Fibroblast of peridontal ligament (primary cell): ENCODE measurements around the gene UGGT2.
"Not testable (repeated sequence)": the region's sequence is repeated elsewhere in the genome, so short reads cannot be mapped to it uniquely, and the experiment has no call there.

Experiments used
- DNase-seq: peaks from one replicate; pipeline ENCODE4 v3.0.0-alpha.2; 2010; ENCODE audit errors: extremely low read depth

The UGGT2 gene

DNA sequence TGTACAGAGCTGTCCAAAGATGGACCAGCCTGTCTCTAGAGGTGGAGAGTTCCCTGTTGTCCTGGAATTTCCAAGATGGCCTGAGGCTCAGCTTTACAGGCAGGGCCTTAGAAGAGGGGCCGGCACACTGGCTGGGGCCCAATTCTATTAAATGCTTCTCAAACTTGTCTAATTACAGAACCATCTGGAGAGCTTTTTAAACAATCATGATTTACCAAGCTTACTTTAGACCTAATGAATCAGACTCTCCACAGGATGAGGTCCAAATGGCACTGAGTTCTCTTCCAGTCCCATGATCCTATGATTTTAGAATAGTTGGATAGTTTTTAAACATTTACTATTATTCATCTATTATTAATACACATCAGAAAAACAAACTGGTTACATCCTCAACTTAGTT, 252.8 kb downstream of the UGGT2 start:
- peak; percentile 17 for DNase-seq

DNA sequence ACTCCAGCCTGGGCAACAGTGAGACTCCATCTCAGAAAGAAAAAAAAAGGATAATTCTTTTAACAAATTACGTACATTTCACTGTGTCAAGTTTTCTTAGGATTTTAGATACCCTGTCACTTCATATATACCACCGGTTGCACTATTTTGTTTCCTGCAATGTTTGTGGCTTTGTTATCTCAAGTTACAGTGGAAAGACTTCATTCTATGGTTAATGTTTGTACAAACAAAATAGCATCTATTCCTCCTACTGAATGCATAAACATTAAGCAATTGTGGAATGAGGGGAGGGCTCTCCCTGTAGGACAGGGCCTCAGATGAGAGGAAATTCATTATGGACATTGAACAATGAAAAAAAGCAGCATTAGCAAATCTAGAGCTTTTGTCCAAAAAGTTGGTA, 256.2 kb downstream of the UGGT2 start:
- no peak for DNase-seq

DNA sequence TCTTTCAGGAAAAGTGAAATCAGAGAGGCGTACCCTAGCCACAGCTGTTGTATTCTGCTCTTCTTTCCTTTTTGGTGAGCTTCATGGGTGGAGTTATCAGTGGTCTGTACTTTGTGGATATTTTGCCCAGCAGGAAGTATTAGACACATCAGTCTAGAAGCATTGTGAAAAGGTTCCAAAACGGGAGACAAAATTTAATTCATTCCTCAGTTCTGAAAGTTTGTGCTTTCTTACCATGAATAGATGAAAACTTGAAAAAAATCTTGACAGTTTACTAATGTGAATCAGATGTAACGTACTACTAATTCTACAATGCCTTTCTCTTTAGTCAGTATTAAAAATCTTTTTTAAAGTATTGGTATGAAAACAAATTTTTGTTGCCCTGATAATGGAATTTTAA, 259.4 kb downstream of the UGGT2 start:
- no peak for DNase-seq

DNA sequence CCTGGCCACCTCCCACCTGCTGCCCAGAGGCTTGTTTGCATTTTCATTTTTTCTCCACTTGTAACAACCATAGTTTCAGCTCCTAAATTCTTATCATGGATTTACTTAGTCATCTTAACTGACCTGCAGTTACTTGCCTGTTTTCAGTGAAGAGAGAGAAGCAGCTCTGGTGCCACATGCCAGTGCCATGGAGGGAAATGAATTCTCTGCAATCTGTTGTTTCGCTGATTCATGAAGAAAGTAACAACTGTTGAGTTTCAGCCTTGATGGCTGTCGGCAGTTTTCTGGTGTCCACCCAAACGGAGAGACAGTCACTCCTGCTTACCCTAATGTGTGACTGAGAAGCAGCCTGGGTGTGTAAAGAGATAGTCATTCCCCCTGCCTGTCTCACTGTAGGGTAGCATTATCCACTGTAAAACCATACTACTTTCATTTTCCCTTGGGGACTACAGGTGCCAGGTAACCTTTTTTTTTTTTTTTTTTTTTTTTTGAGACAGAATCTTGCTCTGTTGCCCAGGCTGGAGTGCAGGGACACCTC, 260.1 kb downstream of the UGGT2 start:
- no peak for DNase-seq

DNA sequence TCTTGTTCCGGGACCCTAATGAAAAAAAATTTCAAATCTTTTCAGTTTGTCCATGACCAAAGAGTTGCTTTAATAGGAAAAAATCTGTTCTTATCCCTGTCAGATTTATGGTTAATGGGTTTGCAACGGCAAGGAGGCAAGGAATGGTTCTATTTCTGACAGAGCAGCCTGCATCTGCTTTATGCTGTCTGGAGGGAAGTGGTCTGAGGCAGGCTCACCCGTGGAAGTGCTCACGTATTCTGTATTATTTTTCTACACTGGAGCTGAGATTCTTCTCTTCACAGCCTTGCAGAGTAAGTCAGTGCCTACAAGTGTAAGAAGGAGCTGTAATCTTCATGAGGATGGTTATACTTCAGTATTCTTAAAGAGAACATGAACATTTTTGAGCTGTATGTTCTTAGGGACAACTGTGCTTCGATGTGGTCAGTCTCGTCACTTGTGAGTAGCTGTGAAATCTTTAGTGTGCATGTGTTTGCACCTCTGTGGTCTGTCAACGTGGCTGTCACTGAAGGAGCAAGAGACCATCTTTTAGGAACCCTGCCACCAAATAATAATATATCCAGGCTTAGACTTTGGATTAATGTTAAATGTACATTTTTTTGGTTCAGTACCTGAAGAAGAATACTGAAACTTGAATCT, 262.0 kb downstream of the UGGT2 start:
- no peak for DNase-seq

DNA sequence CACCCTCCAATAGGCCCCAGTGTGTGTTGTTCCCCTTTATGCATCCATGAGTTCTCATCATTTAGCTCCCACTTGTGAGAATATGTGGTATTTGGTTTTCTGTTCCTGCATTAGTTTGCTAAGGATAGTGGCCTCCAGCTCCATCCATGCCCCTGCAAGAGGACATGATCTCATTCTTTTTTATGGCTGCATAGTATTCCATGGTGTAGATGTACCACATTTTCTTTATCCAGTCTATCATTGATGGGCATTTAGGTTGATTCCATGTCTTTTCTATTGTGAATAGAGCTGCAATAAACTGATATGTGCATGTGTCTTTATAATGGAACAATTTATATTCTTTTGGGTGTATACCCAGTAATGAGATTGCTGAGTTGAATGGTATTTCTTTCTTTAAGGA, 263.9 kb downstream of the UGGT2 start:
- DNase-seq: not testable (repeated sequence)

DNA sequence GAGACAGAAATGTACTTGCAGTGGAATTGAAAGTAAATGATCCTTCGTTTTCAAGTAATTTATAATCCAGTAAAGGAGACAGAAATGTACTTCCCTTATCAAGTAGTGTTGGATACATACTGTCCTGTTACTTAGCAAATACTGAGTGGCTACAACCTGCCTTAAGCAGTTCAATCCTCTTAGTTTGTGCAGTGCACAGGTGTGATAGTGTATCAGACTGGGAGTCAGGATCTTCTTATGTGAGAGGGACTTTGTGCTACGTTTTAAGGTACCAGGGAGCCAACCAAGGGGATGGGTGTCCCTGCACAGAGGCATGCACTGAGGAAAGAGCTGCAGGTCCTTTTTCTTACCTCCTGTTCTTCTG, 265.1 kb downstream of the UGGT2 start:
- DNase-seq: no peak

DNA sequence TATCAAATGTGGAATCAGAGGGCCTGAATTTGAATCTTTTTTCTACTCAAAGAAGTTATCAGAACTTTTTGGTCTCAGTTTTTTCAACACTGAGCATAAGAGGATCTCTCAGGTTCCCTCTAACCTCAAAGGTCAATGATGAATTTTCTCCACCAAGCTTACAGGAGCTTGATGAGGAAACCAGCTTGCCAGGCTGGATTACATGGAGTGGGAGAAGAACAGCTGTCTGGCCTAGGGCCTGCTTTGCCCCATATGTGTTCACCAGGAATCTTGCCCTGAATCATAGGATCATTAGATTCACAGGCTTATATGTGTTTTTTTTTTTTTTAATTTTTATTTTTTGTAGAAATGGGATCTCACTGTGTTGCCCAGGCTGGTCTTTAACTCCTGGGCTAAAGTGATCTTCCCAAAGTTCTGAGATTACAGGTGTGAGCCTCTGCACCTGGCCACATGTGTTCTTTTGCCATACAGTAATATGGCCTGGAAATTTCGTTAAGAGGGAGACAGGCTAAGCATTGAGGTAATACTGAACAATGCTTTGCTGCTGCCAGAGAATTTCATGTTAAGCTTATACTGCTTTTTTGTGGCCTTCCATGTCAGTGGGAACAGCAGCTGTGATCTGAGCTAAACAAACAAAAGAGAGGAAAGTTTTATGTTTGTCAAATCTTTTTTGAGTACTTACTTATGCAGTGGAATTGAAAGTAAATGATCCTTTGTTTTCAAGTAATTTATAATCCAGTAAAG, 265.7 kb downstream of the UGGT2 start:
- DNase-seq: peak; percentile 43

DNA sequence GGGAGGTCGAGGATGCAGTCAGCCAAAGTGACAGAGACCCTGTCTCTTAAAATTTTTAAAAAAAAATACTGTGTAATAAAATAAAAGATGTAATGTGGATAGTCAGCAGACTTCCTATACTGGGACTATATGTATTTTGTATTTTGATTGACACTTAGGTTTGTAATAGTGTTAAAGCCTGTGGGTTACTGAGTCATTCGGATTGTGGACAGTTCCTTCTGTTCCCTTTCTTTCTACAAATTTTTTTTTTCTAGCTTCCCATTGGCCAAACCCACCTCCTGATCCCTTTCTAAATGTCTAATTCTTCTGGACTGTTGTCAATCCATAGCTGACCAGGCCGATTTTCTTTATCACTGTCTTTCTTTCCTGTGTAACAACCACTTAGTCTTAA, 268.3 kb downstream of the UGGT2 start:
- peak; percentile 45 for DNase-seq

DNA sequence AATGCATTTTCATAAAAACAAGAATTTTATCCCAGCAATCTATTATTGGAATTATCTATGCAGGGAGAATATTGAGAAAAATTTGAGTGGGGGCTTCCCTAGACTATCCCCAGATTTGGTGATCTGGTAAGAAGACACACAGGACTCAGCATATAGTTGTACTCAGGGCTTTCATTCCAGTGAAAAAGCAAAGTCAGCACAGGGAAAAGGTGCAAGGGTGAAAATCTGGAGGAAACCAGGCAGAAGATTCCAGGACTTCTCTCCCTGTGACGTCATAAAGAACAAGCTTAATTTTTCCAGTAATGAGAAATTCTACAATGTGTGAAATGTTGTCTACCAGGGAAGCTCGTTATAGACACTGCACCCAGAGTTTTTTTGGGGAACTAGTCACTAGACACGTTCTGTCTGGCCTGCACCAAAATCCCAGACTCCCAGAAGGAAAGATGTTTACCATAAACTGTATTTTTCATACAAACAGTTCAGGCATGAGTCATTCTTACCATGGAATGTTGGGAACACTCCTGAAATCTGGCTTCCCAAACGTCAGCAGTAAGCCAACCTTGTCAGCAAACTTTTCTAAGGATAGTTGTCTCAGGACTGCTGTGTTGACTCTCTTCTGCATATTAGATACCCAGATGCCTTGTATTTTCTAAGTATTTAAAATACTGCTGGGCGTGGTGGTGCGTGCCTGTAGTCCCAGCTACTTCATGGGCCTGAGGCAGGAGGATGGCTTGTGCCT, 268.9 kb downstream of the UGGT2 start:
- DNase-seq: peak; percentile 92

DNA sequence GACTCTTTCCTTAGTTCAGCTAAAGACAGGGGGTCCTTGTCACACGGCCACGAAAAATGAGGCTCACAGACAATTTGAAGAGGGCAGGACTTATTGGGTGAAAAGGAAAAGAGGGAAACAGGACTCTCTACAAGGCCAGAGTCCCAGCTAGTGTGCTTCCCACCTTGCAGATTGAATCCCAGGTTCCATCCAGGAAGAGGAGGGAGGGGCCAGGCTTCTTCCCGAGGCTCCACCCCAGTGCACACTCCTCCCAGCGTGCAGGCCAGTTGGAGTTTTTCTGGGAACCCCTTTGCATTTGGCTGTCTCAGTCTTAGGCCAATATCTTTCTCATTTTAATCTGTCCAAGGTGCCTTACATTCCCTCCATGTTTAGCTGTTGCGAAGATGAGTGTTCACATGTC, 269.5 kb downstream of the UGGT2 start:
- DNase-seq: no peak

DNA sequence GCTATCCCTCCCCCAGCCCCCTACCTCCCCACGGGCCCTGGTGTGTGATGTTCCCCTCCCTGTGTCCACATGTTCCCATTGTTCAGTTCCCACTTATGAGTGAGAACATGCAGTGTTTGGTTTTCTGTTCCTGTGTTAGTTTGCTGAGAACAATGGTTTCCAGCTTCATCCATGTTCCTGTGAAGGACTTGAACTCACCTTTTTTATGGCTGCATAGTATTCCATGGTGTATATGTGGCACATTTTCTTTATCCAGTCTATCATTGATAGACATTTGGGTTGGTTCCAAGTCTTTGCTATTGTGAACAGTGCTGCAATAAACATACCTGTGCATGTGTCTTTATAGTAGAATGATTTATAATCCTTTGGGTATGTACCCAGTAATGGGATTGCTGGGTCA, 271.3 kb downstream of the UGGT2 start:
- DNase-seq: not testable (repeated sequence)

DNA sequence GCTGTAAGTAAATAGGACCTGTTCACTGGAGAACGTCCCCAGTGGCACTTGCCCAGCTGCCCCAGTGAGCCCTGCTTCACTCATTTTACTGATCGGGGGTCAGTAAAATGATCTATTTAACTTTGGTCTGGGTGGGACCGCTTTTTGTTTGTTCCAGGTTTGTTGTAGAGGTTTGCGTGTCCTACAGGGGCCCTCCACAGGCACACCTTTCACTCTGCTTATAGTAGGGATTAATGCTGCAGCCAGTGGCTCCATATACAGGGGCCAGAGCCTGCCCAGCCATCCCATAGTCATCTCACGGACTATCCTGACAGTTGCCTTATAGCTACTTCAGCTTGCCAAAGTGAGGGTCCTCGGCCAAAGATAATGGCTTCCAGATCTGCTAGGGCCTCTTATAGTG, 272.2 kb downstream of the UGGT2 start:
- DNase-seq: no peak

DNA sequence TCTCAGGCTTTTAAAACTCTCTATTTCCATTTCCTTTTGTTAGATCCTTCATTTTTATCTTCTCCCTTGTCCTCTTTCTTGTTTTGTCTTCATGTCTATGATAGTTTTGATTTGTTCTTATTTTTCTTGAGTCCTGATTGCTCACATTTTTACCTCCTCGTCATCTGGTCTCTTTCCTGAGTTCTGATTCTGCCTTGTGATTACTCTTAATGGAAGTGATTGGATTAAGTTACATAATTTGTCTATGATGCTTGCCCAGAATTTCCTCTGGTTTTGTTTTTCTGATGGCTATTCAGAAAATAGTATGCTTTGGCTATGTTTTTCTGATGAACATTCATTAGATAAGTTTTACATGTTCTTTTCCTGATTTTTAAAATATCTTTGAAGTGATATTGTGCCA, 273.7 kb downstream of the UGGT2 start:
- no peak for DNase-seq

DNA sequence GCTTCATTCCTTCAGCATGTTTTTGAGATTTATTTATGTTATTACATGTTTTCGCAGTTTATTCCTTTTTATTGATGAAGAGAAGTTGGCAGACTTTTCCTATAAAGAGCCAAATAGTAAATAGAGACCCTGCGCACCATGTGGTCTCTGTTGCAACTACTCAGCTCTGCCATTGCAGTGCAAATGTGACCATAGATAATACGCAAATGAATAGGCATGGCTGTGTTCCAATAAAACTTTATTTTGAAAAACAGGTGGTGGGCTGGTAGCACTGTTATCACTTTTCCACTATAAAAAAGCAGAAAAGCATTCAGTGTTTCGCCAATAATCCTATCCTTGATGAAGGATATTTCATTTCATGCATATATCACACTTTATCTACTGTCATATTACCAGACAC, 281.3 kb downstream of the UGGT2 start:
- no peak for DNase-seq

DNA sequence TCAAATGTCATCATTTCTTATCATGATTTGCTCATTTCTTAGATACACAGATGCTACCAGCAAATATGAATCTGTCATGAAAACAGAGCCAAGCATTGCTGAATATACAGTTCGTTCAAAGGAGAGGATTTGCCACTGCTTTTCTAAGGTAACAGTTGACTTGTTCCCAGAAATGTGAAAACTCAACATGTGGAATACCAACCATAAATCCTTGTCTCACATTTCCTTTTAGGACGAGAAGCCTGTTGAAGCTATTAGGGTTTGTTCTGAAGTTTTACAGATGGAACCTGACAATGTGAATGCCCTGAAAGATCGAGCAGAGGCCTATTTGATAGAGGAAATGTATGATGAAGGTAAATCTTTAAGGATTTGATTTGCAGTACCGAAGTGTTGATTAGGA, 289.6 kb downstream of the UGGT2 start:
- no peak for DNase-seq

DNA sequence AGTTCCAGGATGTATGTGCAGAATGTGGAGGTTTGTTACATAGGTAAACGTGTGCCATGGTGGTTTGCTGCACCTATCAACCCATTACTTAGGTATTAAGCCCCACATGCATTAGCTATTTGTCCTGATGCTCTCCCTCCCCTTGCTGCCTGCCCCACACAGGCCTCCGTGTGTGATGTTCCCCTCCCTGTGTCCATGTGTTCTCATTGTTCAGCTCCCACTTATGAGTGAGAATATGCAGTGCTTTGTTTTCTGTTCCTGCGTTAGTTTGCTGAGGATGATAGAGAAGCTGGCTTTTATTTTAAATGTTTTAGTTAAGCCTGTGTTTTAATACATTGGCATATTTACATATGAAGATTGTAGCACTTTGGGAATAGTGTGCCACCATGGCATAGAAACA, 290.6 kb downstream of the UGGT2 start:
- DNase-seq: not testable (repeated sequence)

DNA sequence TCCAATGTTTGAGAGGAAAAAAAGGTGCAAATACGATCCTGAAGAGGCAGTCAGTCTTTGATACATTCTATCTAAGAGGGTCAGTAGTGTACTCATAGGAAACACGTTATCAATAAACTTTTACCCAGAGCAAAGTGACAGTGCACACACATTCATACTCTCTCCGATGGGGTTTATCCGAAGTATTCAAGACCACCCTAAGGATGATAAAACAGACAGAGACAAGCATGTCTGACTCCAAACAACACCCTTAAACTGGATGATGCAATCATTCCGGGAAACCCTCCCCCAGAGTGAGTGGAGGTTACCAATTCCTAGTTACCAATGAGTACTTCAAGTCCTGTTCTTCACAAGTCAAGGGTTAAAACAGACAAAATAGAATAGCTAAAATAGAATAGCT, 297.1 kb downstream of the UGGT2 start:
- DNase-seq: no peak

DNA sequence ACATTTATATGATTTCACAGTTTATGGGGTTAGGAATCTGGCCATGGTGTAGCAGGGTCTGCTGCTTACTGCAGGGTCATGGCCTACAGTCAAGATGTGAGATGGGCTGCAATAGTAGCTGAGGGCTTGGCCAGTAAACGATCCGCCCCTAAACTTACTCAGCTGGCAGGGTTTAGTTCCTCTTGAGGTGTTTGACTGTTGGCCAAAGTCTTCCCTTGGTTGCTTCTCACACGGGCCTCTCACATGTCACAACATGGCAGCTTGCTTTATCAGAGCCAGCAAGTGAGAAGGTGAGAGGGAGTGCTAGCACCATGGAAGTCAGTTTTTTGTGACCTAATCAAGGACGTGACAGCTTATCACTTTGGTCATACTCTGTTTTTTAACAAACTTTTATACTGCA, 299.1 kb downstream of the UGGT2 start:
- DNase-seq: peak; percentile 9

DNA sequence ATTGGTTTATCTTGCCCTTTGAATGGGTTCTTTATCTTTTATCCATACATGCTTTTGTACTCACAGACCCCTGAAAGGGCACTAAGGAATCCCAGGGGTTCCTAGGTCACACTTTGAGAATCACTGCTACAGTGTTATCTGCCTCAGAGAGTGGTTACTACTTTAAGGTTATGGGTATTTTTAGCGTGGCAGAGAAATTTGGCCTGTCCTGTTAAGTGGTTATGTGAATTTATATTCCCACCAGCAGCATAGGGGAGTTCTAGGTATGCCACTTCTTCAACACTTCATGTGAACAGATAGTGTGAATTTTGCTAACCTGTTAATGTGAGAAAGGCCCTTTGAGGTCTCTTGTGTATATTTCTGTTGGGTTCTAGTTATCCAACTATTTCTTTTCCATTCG, 300.5 kb downstream of the UGGT2 start:
- no peak for DNase-seq
